Fibroblast of gingiva (primary cell): Measurements from ENCODE around the gene CILP2.

Source experiments
- DNase-seq: peaks from one replicate; pipeline ENCODE4 v3.0.0-alpha.2; 2011; ENCODE audit warnings: low read depth

Gene CILP2

GRCh38 chr19:19504754-19505668, 33.1 kb upstream of the CILP2 start:
- no peak for DNase-seq

GRCh38 chr19:19505669-19506326, 32.3 kb upstream of the CILP2 start:
- DNase-seq: no peak

GRCh38 chr19:19506592-19506991, 31.5 kb upstream of the CILP2 start:
- no peak for DNase-seq

- DNase-seq: no peak
Measured at GRCh38 chr19:19507354-19507753, 30.7 kb upstream of the CILP2 start.

GRCh38 chr19:19508217-19508616, 29.8 kb upstream of the CILP2 start:
- no peak for DNase-seq

- DNase-seq: no peak
Measured at GRCh38 chr19:19510432-19510831, 27.6 kb upstream of the CILP2 start.

- DNase-seq: no peak
Measured at GRCh38 chr19:19513682-19514081, 24.4 kb upstream of the CILP2 start.

- peak; percentile 28 for DNase-seq
Measured at GRCh38 chr19:19514215-19514657, 23.8 kb upstream of the CILP2 start.

- no peak for DNase-seq
Measured at GRCh38 chr19:19514881-19515641, 23.0 kb upstream of the CILP2 start, which contains the start of gene TSSK6. TSS of gene TSSK6 (minus strand) at chr19:19515548. CDS start at chr19:19515427, 121 bp downstream.

GRCh38 chr19:19515642-19516519, 22.2 kb upstream of the CILP2 start, which contains the start of gene NDUFA13:
TSS of gene NDUFA13 (plus strand) at chr19:19516225. CDS start at chr19:19516239, 14 bp downstream.
- peak; percentile 90 for DNase-seq

- DNase-seq: no peak
Measured at GRCh38 chr19:19517235-19517619, 20.8 kb upstream of the CILP2 start.

- DNase-seq: no peak
Measured at GRCh38 chr19:19520989-19521388, 17.1 kb upstream of the CILP2 start.

- no peak for DNase-seq
Measured at GRCh38 chr19:19523177-19523576, 14.9 kb upstream of the CILP2 start.

GRCh38 chr19:19524053-19524452, 14.0 kb upstream of the CILP2 start:
- DNase-seq: no peak

GRCh38 chr19:19525611-19526380, 12.3 kb upstream of the CILP2 start:
- DNase-seq: no peak

- DNase-seq: no peak
Measured at GRCh38 chr19:19526581-19527370, 11.3 kb upstream of the CILP2 start.

GRCh38 chr19:19527371-19527656, 10.8 kb upstream of the CILP2 start:
- no peak for DNase-seq

- no peak for DNase-seq
Measured at GRCh38 chr19:19527674-19528625, 10.1 kb upstream of the CILP2 start.
